K562 (cell line): ENCODE results near the gene ATRIP. TPM values are rescaled to one million over a fixed set of nuclear protein-coding genes. Genes with fewer than 3 reads are reported as not detected.

Experiments used
- ATAC-seq: fragments of 200-7000 bp; cut with Tn5 transposase; 3 replicates; pipeline ENCODE4 v1.9.1; 2020; ENCODE audit warnings: moderate library complexity
- Bru-seq: library from RNA; stranded (reverse); fragments of 400-500 nt; gene quantifications from one replicate; lab custom pipeline; 2021; lab: Mats Ljungman, UMichigan
- BruChase-seq, 2 experiments: library from RNA; stranded (reverse); fragments of 400-500 nt; gene quantifications; one replicate each; lab custom pipeline; 2021; lab: Mats Ljungman, UMichigan
- BruUV-seq: library from RNA; stranded (reverse); fragments of 400-500 nt; replicated peaks from 2 replicates; lab custom pipeline; 2021; lab: Mats Ljungman, UMichigan
- CTCF ChIA-PET: fragments of 300-600 bp; formaldehyde crosslinking; extraction: SDS; loops from one replicate; lab custom pipeline; 2021; ENCODE audit warnings: low intra/inter-chr PET ratio; lab: Yijun Ruan, JAX
- POLR2A ChIA-PET: fragments of 300-600, 350-650 bp; sonication (Branson Sonifier 250); formaldehyde crosslinking; extraction: SDS; loops from one replicate; lab custom pipeline; 2021; ENCODE audit warnings: antibody characterized with exemption, inconsistent platforms; lab: Yijun Ruan, JAX
- DNase-seq, 4 experiments: peaks; one replicate each; pipeline versions ENCODE4 v3.0.0 to v3.0.0-alpha.2; 2011 to 2018; ENCODE audit warnings: low spot score in 3 of 4, mixed read lengths in 3 of 4; ENCODE audit errors: extremely low read depth in 1 of 4
- FAIRE-seq: peaks from 2 replicates; lab custom pipeline; 2011; peaks lifted over from hg19 to GRCh38; lab: Jason Lieb, UNC
- H2AFZ ChIP-seq: 2 replicates; pipeline ENCODE4 v1.6.0; 2011; ENCODE audit warnings: low read depth, low read length, control low read depth, inconsistent platforms
- H3K27ac ChIP-seq: fragments of 200-600 bp; 3 replicates; pipeline ENCODE4 v1.8.0; 2011; ENCODE audit warnings: low read depth, mild to moderate bottlenecking, control low read depth, inconsistent platforms, low read length, moderate library complexity, mixed read lengths; ENCODE audit errors: extremely low read depth
- H3K27me3 ChIP-seq, 2 experiments: fragments of 300-600 bp in 1 of 2; 2 replicates in 1 of 2; 3 replicates in 1 of 2; pipeline versions ENCODE4 v1.6.0 to v1.8.0; 2011; ENCODE audit warnings: inconsistent platforms in 2 of 2, low read length in 2 of 2, mild to moderate bottlenecking in 1 of 2, mixed read lengths in 1 of 2, moderate library complexity in 1 of 2; ENCODE audit not compliant: control insufficient read depth in 2 of 2, insufficient read depth in 2 of 2
- H3K36me3 ChIP-seq: fragments of 300-600 bp; 3 replicates; pipeline ENCODE4 v1.8.0; 2011; ENCODE audit warnings: mild to moderate bottlenecking, low read length, inconsistent platforms; ENCODE audit not compliant: control insufficient read depth, insufficient read depth
- H3K4me1 ChIP-seq, 2 experiments: fragments of 200-600 bp in 1 of 2; replicated peaks in 1 of 2; 2 replicates in 1 of 2; 3 replicates in 1 of 2; pipeline versions ENCODE4 v1.5.1 to v1.8.0; 2011; ENCODE audit warnings: inconsistent platforms in 2 of 2, low read length in 2 of 2, mild to moderate bottlenecking in 1 of 2, mixed read lengths in 1 of 2, moderate library complexity in 1 of 2; ENCODE audit not compliant: control insufficient read depth in 2 of 2, insufficient read depth in 2 of 2
- H3K4me2 ChIP-seq: 2 replicates; pipeline ENCODE4 v1.6.1; 2011; ENCODE audit warnings: low read length, control low read depth, inconsistent platforms, mixed read lengths; ENCODE audit not compliant: insufficient read depth
- H3K4me3 ChIP-seq: fragments of 200-600 bp; sonication (generic), shearing (Covaris generic); 2 replicates; pipeline ENCODE4 v1.5.1; 2016; ENCODE audit warnings: control low read depth, inconsistent platforms
- H3K79me2 ChIP-seq: fragments of 200-600 bp; 3 replicates; pipeline ENCODE4 v1.8.0; 2011; ENCODE audit warnings: low read length, inconsistent platforms; ENCODE audit not compliant: control insufficient read depth, insufficient read depth
- H3K9ac ChIP-seq, 2 experiments: 2 replicates each; pipeline versions ENCODE4 v1.6.0 to v1.6.1; 2011; ENCODE audit warnings: low read depth in 2 of 2, low read length in 2 of 2, control low read depth in 1 of 2, inconsistent platforms in 1 of 2, mild to moderate bottlenecking in 1 of 2, mixed read lengths in 1 of 2; ENCODE audit not compliant: insufficient read depth in 1 of 2
- H3K9me1 ChIP-seq: one replicate; pipeline ENCODE4 v1.6.0; 2011; ENCODE audit warnings: inconsistent platforms, mild to moderate bottlenecking, low read length, moderate library complexity; ENCODE audit not compliant: control insufficient read depth, insufficient read depth
- H3K9me3 ChIP-seq: replicated peaks from 2 replicates; pipeline ENCODE4 v1.5.1; 2011; ENCODE audit warnings: low read depth, low read length, inconsistent platforms; ENCODE audit not compliant: control insufficient read depth, insufficient read depth
- H4K20me1 ChIP-seq: replicated peaks from 2 replicates; pipeline ENCODE4 v1.6.1; 2011; ENCODE audit warnings: low read length, inconsistent platforms, mixed read lengths; ENCODE audit not compliant: control insufficient read depth, insufficient read depth
- CREB1 ChIP-seq, 2 experiments: sonication (generic) in 1 of 2; formaldehyde crosslinking in 1 of 2; IDR thresholded peaks; 2 replicates each; pipeline versions ENCODE4 v1.6.1 to v1.8.0; 2012 to 2022; ENCODE audit warnings: inconsistent platforms in 1 of 2, mild to moderate bottlenecking in 1 of 2, missing genetic modification reagents in 1 of 2, moderate library complexity in 1 of 2
- CTBP1 ChIP-seq: fragments of 450-650 bp; IDR thresholded peaks from 2 replicates; pipeline ENCODE4 v1.6.1; 2016; ENCODE audit warnings: borderline replicate concordance
- EP400 ChIP-seq: fragments of 450-650 bp; IDR thresholded peaks from 2 replicates; pipeline ENCODE4 v1.6.1; 2017; ENCODE audit warnings: antibody characterized with exemption, mild to moderate bottlenecking, moderate library complexity
- FOSL1 ChIP-seq: fragments of 200-800 bp; sonication (Bioruptor generic); conservative IDR thresholded peaks from 2 replicates; pipeline ENCODE4 v1.6.1; 2016; ENCODE audit warnings: missing genetic modification characterization, missing compliant biosample characterization
- KDM5B ChIP-seq: fragments of 200-600 bp; sonication (generic); IDR thresholded peaks from 2 replicates; pipeline ENCODE4 v1.6.1; 2012; ENCODE audit warnings: low read depth, mild to moderate bottlenecking, moderate library complexity, low read length, control low read depth, inconsistent platforms; ENCODE audit not compliant: insufficient replicate concordance
- L3MBTL2 ChIP-seq: fragments of 450-650 bp; IDR thresholded peaks from 2 replicates; pipeline ENCODE4 v1.6.1; 2016; ENCODE audit warnings: mild to moderate bottlenecking, moderate library complexity
- MNT ChIP-seq, 2 experiments: fragments of 450-650 bp; conservative IDR thresholded peaks; 2 replicates each; pipeline ENCODE4 v1.6.1; 2017; ENCODE audit warnings: mild to moderate bottlenecking in 2 of 2, moderate library complexity in 2 of 2
- NR4A1 ChIP-seq, 2 experiments: fragments of 250-450 bp in 1 of 2; fragments of 450-650 bp in 1 of 2; sonication (Bioruptor Pico) in 1 of 2; IDR thresholded peaks; 2 replicates each; pipeline versions ENCODE4 v1.4.0 to v1.6.1; 2016 to 2020; ENCODE audit warnings: mild to moderate bottlenecking in 2 of 2, missing compliant biosample characterization in 1 of 2, missing genetic modification characterization in 1 of 2, moderate library complexity in 1 of 2
- PHF8 ChIP-seq: fragments of 200-600 bp; sonication (generic); IDR thresholded peaks from 2 replicates; pipeline ENCODE4 v1.6.1; 2012; ENCODE audit warnings: mixed run types, mild to moderate bottlenecking, inconsistent platforms, low read length, moderate library complexity, borderline replicate concordance
- POLR2B ChIP-seq: fragments of 450-650 bp; IDR thresholded peaks from 2 replicates; pipeline ENCODE4 v1.6.1; 2018; ENCODE audit warnings: low read depth; ENCODE audit not compliant: partially characterized antibody
- PPARD ChIP-seq: fragments of 250-450 bp; sonication (Bioruptor Pico); IDR thresholded peaks from 2 replicates; pipeline ENCODE4 v1.8.0; 2022; ENCODE audit warnings: inconsistent platforms, mild to moderate bottlenecking, moderate library complexity
- TEAD1 ChIP-seq, 2 experiments: fragments of 450-650 bp in 1 of 2; sonication (generic) in 1 of 2; formaldehyde crosslinking; IDR thresholded peaks; 2 replicates each; pipeline versions ENCODE4 v1.4.0 to v1.8.0; 2020 to 2022; ENCODE audit warnings: mild to moderate bottlenecking in 2 of 2, missing genetic modification reagents in 1 of 2
- YBX1 ChIP-seq: fragments of 450-650 bp; IDR thresholded peaks from 2 replicates; pipeline ENCODE4 v1.7.1; 2016; ENCODE audit warnings: mild to moderate bottlenecking
- WGBS: fragments of 100-300 bp; shearing (Covaris generic); methylation state at CpG from one replicate; pipeline ENCODE4 v1.1.6; 2016; ENCODE audit warnings: low coverage, mixed read lengths; ENCODE audit not compliant: insufficient coverage; ENCODE audit errors: missing lambda C conversion rate; 5-methylcytosine and 5-hydroxymethylcytosine counted together
- in situ Hi-C: fragments of 300-500 bp; cut with MboI; formaldehyde crosslinking; loops from 4 replicates; pipeline ENCODE4 v1.15.0; 2018; ENCODE audit warnings: inconsistent platforms, mixed read lengths
- intact Hi-C: fragments of 100-400 bp; cut with micrococcal nuclease; formaldehyde crosslinking; loops from 2 replicates; pipeline ENCODE4 v1.14.2; 2022
- long read RNA-seq, 3 experiments: library from polyadenylated mRNA in 2 of 3; library from RNA in 1 of 3; unstranded in 2 of 3; stranded (forward) in 1 of 3; transcript quantifications; one replicate each; pipeline ENCODE4 v2.0.0, GENCODE V29; 2019 to 2022
- polyA minus RNA-seq, 3 experiments: library from RNA; depleted of rRNA, polyadenylated mRNA; stranded (reverse); fragments of >200 nt; gene quantifications; 2 replicates each; pipeline ENCODE4 v1.2.3, GENCODE V29; 2011
- polyA plus RNA-seq, 8 experiments: library from polyadenylated mRNA; depleted of rRNA in 4 of 8; stranded (reverse) in 5 of 8; unstranded in 3 of 8; fragments of >200 nt; fragmentation: Nextera tagmentation in 2 of 8; fragmentation: Illumina TruSeq in 1 of 8; extraction: Ambion mirVana in 2 of 8; extraction: Trizol in 1 of 8; gene quantifications; 2 replicates each; pipeline versions ENCODE4 v1.2.1 to v1.2.3, GENCODE V29; 2011 to 2014; ENCODE audit warnings: inconsistent platforms in 1 of 8, missing spikeins in 1 of 8
- total RNA-seq, 7 experiments: library from RNA; depleted of rRNA in 6 of 7; stranded (reverse); fragments of >200 nt in 6 of 7; fragmentation: Illumina TruSeq in 2 of 7; extraction: Trizol in 2 of 7; gene quantifications; 2 replicates each; pipeline versions ENCODE4 v1.2.1 to v1.2.3, GENCODE V29; 2011 to 2021; ENCODE audit warnings: low replicate concordance in 1 of 7

Gene ATRIP
- total RNA-seq (2011; cell fraction: chromatin; rRNA removed; ENCODE audit: low replicate concordance) = 31.8 and 48.5 TPM in 2 replicates
- total RNA-seq (2011; cell fraction: nucleolus; rRNA removed) = 22.1 and 30.9 TPM in 2 replicates
- total RNA-seq (2011; cell fraction: nucleoplasm; rRNA removed) = 15.6 and 21.9 TPM in 2 replicates
- 10.4 and 14.1 TPM in 2 replicates for total RNA-seq (2014; rRNA removed)
- total RNA-seq (2014; rRNA removed; fragmentation: Illumina TruSeq; extraction: Trizol) = 15.7 and 19.6 TPM in 2 replicates
- 15.3 and 17.4 TPM in 2 replicates for total RNA-seq (2015; rRNA removed; fragmentation: Illumina TruSeq; extraction: Trizol)
- 13.9 and 14.1 TPM in 2 replicates for total RNA-seq (2021)
- polyA plus RNA-seq (2011; rRNA removed) = 10.1 and 10.5 TPM in 2 replicates
- 10.1 and 14.1 TPM in 2 replicates for polyA plus RNA-seq (2011; cell fraction: cytosol; rRNA removed)
- polyA plus RNA-seq (2011; cell fraction: nucleus; rRNA removed) = 26.8 and 42.6 TPM in 2 replicates
- polyA plus RNA-seq (2012) = 7.9 and 10.1 TPM in 2 replicates
- polyA plus RNA-seq (2014; fragmentation: Illumina TruSeq; extraction: Trizol) = 15.2 and 15.6 TPM in 2 replicates
- 1 to 10 TPM; 1.7 to 2.3 TPM for polyA plus RNA-seq (2014; fragmentation: Nextera tagmentation; extraction: Ambion mirVana)
- polyA plus RNA-seq (2014; rRNA removed) = 9.2 and 10.0 TPM in 2 replicates
- 14.9 and 17.0 TPM in 2 replicates for polyA minus RNA-seq (2011; rRNA and poly(A)+ RNA removed)
- polyA minus RNA-seq (2011; cell fraction: cytosol; rRNA and poly(A)+ RNA removed) = 9.5 and 9.7 TPM in 2 replicates
- 12.8 and 14.1 TPM in 2 replicates for polyA minus RNA-seq (2011; cell fraction: nucleus; rRNA and poly(A)+ RNA removed)
- percentile 73 among the genes with signal in this experiment for Bru-seq, nascent RNA
- BruChase-seq, experiment 1, labeled RNA remaining after a 2-hour chase = percentile 63 among the genes with signal in this experiment
- BruChase-seq, experiment 2, labeled RNA remaining after a 6-hour chase = percentile 64 among the genes with signal in this experiment
- long read RNA-seq, experiment 1, full-length matches to known transcripts = 42 of 67 reads
- long read RNA-seq, experiment 1, partial matches to known transcripts = 17 of 67 reads
- long read RNA-seq, experiment 1, other reads (novel, unspliced or antisense) = 8 of 67 reads
- long read RNA-seq, experiment 2, full-length matches to known transcripts = 13 of 28 reads
- long read RNA-seq, experiment 2, partial matches to known transcripts = 7 of 28 reads
- long read RNA-seq, experiment 2, other reads (novel, unspliced or antisense) = 8 of 28 reads
- long read RNA-seq, experiment 3, full-length matches to known transcripts = 7 of 11 reads
- long read RNA-seq, experiment 3, partial matches to known transcripts = 2 of 11 reads
- long read RNA-seq, experiment 3, other reads (novel, unspliced or antisense) = 2 of 11 reads

- H3K4me3 ChIP-seq = peak within 1 kb of the TSS; percentile 88
- no peaks in the 10 kb centered on the region for H3K27me3 ChIP-seq
- H3K79me2 ChIP-seq = peaks cover 39% of the 10 kb centered on the region
- 3% methylated on average over 39 of the region's 91 CpGs for WGBS
- no peaks in the 10 kb centered on the region for H3K9me1 ChIP-seq
- peak within 1 kb of the TSS; percentile 91 for H3K4me2 ChIP-seq
- no peaks in the 10 kb centered on the region for H4K20me1 ChIP-seq
- DNase-seq = peak; percentile 86 to 93 (median 90)
- ChIA-PET POLR2A (interaction anchor here (0.6 to 2.8 kb wide), 11 partner anchors 8 to 577 kb away, joined by 3 to 21 read pairs (median 4); partner anchors contain the start of gene CDC25A), CTCF (no interaction called here)
- H3K9ac ChIP-seq = peak within 1 kb of the TSS; percentile 83 to 93
- in situ Hi-C loops = no loop called here
- H2AFZ ChIP-seq = peak within 1 kb of the TSS; percentile 83
- H3K4me1 ChIP-seq = peaks cover 4 to 18% of the 10 kb centered on the region in 2 experiments; a peak in 4 of 5 replicates
- ATAC-seq = peak; percentile 94
- no TSS peak for BruUV-seq
- H3K9me3 ChIP-seq = no peaks in the 10 kb centered on the region
- H3K36me3 ChIP-seq = peaks cover 43% of the 10 kb centered on the region; the same call in 2 of the 3 replicates
- peak; percentile 81 for FAIRE-seq
- intact Hi-C loops = loop anchor here (1.0 kb wide), 1 partner anchor 109 kb away; no protein-coding TSS in a partner anchor
- H3K27ac ChIP-seq = peak within 1 kb of the TSS; percentile 88
- TF ChIP-seq PHF8 (peak; percentile 95; the same call in 1 of the 2 replicates), KDM5B (peak; percentile 91), TEAD1 (CRISPR knock-in tag; IDR thresholded peaks at IDR 0.05) (0 out of 4 replicates have a peak, but pooled peaks of 1 of the 2 experiments have one; percentile 32), PPARD (CRISPR knock-in tag) (no peak), CREB1 (IDR thresholded peaks at IDR 0.05) (peak; percentile 97), CREB1 (CRISPR knock-in tag; IDR thresholded peaks at IDR 0.05) (peak; percentile 99), L3MBTL2 (peak; percentile 92), CTBP1 (peak; percentile 87; the same call in 1 of the 2 replicates), YBX1 (no peak), NR4A1 (CRISPR knock-in tag; IDR thresholded peaks at IDR 0.05) (no peak), NR4A1 (tag; IDR thresholded peaks at IDR 0.05) (peak; percentile 48; the same call in 1 of the 2 replicates), EP400 (peak; percentile 75; the same call in 1 of the 2 replicates), MNT (conservative IDR thresholded peaks at IDR 0.05) (peak; percentile 77 to 89), POLR2B (peak; percentile 61), FOSL1 (0 out of 2 replicates have a peak, but pooled peaks have one; percentile 21)
Observed at GRCh38 chr3:48446425-48447193, at the start of gene ATRIP. Gene ATRIP (plus strand): TSS chr3:48446737. CDS start chr3:48446846, 109 bp downstream.
